GM18870 (cell line): ENCODE results near the gene TRAPPC12.
"Not testable (repeated sequence)": the region's sequence is repeated elsewhere in the genome, so short reads cannot be mapped to it uniquely, and the experiment has no call there.

Experiments used
- ATAC-seq: cut with Tn5 transposase; IDR thresholded peaks from one replicate; pipeline ENCODE4 v1.9.1; 2021; ENCODE audit warnings: moderate library complexity; ENCODE audit not compliant: unreplicated experiment

The TRAPPC12 gene

GRCh38 chr2:3451926-3452671, 72.6 kb downstream of the TRAPPC12 start:
- ATAC-seq = no peak

- no peak for ATAC-seq
Measured at GRCh38 chr2:3453190-3453999, 73.9 kb downstream of the TRAPPC12 start.

- not testable (repeated sequence) for ATAC-seq
Measured at GRCh38 chr2:3454005-3454404, 74.5 kb downstream of the TRAPPC12 start.

GRCh38 chr2:3454802-3455201, 75.3 kb downstream of the TRAPPC12 start:
- ATAC-seq = no peak

GRCh38 chr2:3456125-3456524, 76.6 kb downstream of the TRAPPC12 start:
- ATAC-seq = no peak

GRCh38 chr2:3457524-3458395, 78.3 kb downstream of the TRAPPC12 start:
- ATAC-seq = no peak

- no peak for ATAC-seq
Measured at GRCh38 chr2:3458396-3459184, 79.1 kb downstream of the TRAPPC12 start.

- no peak for ATAC-seq
Measured at GRCh38 chr2:3459185-3460015, 79.9 kb downstream of the TRAPPC12 start.

GRCh38 chr2:3460156-3460555, 80.7 kb downstream of the TRAPPC12 start:
- no peak for ATAC-seq

- ATAC-seq = no peak
Measured at GRCh38 chr2:3460831-3461800, 81.6 kb downstream of the TRAPPC12 start.

- peak; percentile 75 for ATAC-seq
Measured at GRCh38 chr2:3461801-3462492, 82.5 kb downstream of the TRAPPC12 start.

GRCh38 chr2:3462493-3463104, 83.1 kb downstream of the TRAPPC12 start:
- ATAC-seq = peak; percentile 9

- ATAC-seq = no peak
Measured at GRCh38 chr2:3463186-3463835, 83.8 kb downstream of the TRAPPC12 start.

- no peak for ATAC-seq
Measured at GRCh38 chr2:3463944-3464343, 84.5 kb downstream of the TRAPPC12 start.

GRCh38 chr2:3464401-3465005, 85.0 kb downstream of the TRAPPC12 start:
- ATAC-seq = no peak

GRCh38 chr2:3465328-3465727, 85.8 kb downstream of the TRAPPC12 start:
- no peak for ATAC-seq
